Mesendoderm (in vitro differentiated cells): ENCODE results near the gene ADAMTS15.

ENCODE experiments used
- DNase-seq: peaks from one replicate; pipeline ENCODE4 v3.0.0; 2013
- H2AK5ac ChIP-seq: 2 replicates; pipeline ENCODE4 v1.6.1; 2013; ENCODE audit warnings: low read length, inconsistent platforms
- H2BK120ac ChIP-seq: 2 replicates; pipeline ENCODE4 v1.6.1; 2013; ENCODE audit warnings: low read depth, mild to moderate bottlenecking, low read length, moderate library complexity, mixed read lengths
- H2BK15ac ChIP-seq: replicated peaks from 2 replicates; pipeline ENCODE4 v1.6.1; 2013; ENCODE audit warnings: low read depth, mild to moderate bottlenecking, moderate library complexity
- H2BK5ac ChIP-seq: 2 replicates; pipeline ENCODE4 v1.6.1; 2013; ENCODE audit warnings: low read length, inconsistent platforms
- H3K18ac ChIP-seq: 2 replicates; pipeline ENCODE4 v1.6.1; 2013; ENCODE audit warnings: mild to moderate bottlenecking, low read length, mixed read lengths
- H3K23ac ChIP-seq: one replicate; pipeline ENCODE4 v1.6.1; 2013; ENCODE audit warnings: low read length
- H3K27ac ChIP-seq: 2 replicates; pipeline ENCODE4 v1.5.1; 2013; ENCODE audit warnings: low read depth, mild to moderate bottlenecking, inconsistent platforms, low read length, moderate library complexity
- H3K27me3 ChIP-seq: 2 replicates; pipeline ENCODE4 v1.6.1; 2013; ENCODE audit warnings: low read length, control low read depth, mild to moderate bottlenecking, inconsistent platforms; ENCODE audit not compliant: insufficient read depth, poor library complexity
- H3K36me3 ChIP-seq: 2 replicates; pipeline ENCODE4 v1.6.1; 2013; ENCODE audit warnings: low read length, inconsistent platforms; ENCODE audit not compliant: control insufficient read depth, insufficient read depth
- H3K4ac ChIP-seq: one replicate; pipeline ENCODE4 v1.6.1; 2013; ENCODE audit warnings: low read depth, mild to moderate bottlenecking, low read length, moderate library complexity
- H3K4me1 ChIP-seq: 2 replicates; pipeline ENCODE4 v1.6.1; 2013; ENCODE audit warnings: low read depth, low read length, inconsistent platforms; ENCODE audit not compliant: control insufficient read depth
- H3K4me2 ChIP-seq: 2 replicates; pipeline ENCODE4 v1.6.1; 2013; ENCODE audit warnings: low read length
- H3K4me3 ChIP-seq: 2 replicates; pipeline ENCODE4 v1.5.1; 2013; ENCODE audit warnings: mild to moderate bottlenecking, low read length
- H3K56ac ChIP-seq: one replicate; pipeline ENCODE4 v1.6.1; 2013; ENCODE audit warnings: low read length
- H3K79me1 ChIP-seq: 2 replicates; pipeline ENCODE4 v1.6.1; 2013; ENCODE audit warnings: low read length, inconsistent platforms
- H3K79me2 ChIP-seq: 2 replicates; pipeline ENCODE4 v1.6.1; 2013; ENCODE audit warnings: mild to moderate bottlenecking, low read length; ENCODE audit not compliant: control insufficient read depth, insufficient read depth
- H3K9ac ChIP-seq: 2 replicates; pipeline ENCODE4 v1.6.1; 2013; ENCODE audit warnings: low read length, inconsistent platforms
- H4K5ac ChIP-seq: one replicate; pipeline ENCODE4 v1.6.1; 2013; ENCODE audit warnings: low read length
- H4K8ac ChIP-seq: one replicate; pipeline ENCODE4 v1.6.1; 2013; ENCODE audit warnings: low read depth, mild to moderate bottlenecking, control low read depth, low read length, moderate library complexity
- WGBS: extraction: QIAGEN DNeasy Blood & Tissue Kit; methylation state at CpG from one replicate; pipeline ENCODE4 v1.1.7; 2013; ENCODE audit warnings: low lambda C conversion rate, missing lambda C conversion rate; ENCODE audit not compliant: insufficient coverage; ENCODE audit errors: extremely low coverage; 5-methylcytosine and 5-hydroxymethylcytosine counted together

Gene ADAMTS15

GRCh38 chr11:130409594-130410388 is 38.7 kb upstream of the ADAMTS15 start:
- Histone ChIP-seq H2BK120ac (no peak overlapping the region), H3K9ac (no peak overlapping the region), H3K4me3 (no peak overlapping the region), H3K23ac (no peak overlapping the region), H3K36me3 (no peaks in the 10 kb centered on the region), H3K4ac (no peak overlapping the region), H3K4me2 (no peak overlapping the region), H4K8ac (no peak overlapping the region), H3K18ac (no peak overlapping the region), H2BK15ac (no peak overlapping the region), H2BK5ac (no peak overlapping the region), H3K4me1 (no peaks in the 10 kb centered on the region), H3K79me1 (no peaks in the 10 kb centered on the region), H3K79me2 (no peaks in the 10 kb centered on the region), H4K5ac (no peak overlapping the region), H3K56ac (no peak overlapping the region), H2AK5ac (no peak overlapping the region), H3K27me3 (no peaks in the 10 kb centered on the region), H3K27ac (no peak overlapping the region)
- WGBS: no CpG with 5 or more reads among the region's 7 CpGs
- no peak for DNase-seq

GRCh38 chr11:130411223-130411622 is 37.2 kb upstream of the ADAMTS15 start:
- no peak overlapping the region for H4K8ac ChIP-seq
- no peak overlapping the region for H3K4me2 ChIP-seq
- H3K36me3 ChIP-seq: no peaks in the 10 kb centered on the region
- WGBS: no CpG with 5 or more reads among the region's 11 CpGs
- DNase-seq: no peak
- H2AK5ac ChIP-seq: no peak overlapping the region
- no peak overlapping the region for H4K5ac ChIP-seq
- no peak overlapping the region for H3K4ac ChIP-seq
- no peaks in the 10 kb centered on the region for H3K4me1 ChIP-seq
- H3K79me1 ChIP-seq: no peaks in the 10 kb centered on the region
- no peak overlapping the region for H2BK120ac ChIP-seq
- no peak overlapping the region for H2BK15ac ChIP-seq
- H3K23ac ChIP-seq: no peak overlapping the region
- H3K27me3 ChIP-seq: no peaks in the 10 kb centered on the region
- no peak overlapping the region for H3K9ac ChIP-seq
- no peak overlapping the region for H3K56ac ChIP-seq
- H3K4me3 ChIP-seq: no peak overlapping the region
- no peaks in the 10 kb centered on the region for H3K79me2 ChIP-seq
- no peak overlapping the region for H2BK5ac ChIP-seq
- no peak overlapping the region for H3K18ac ChIP-seq
- H3K27ac ChIP-seq: no peak overlapping the region

- H3K27ac ChIP-seq: no peak overlapping the region
- no peaks in the 10 kb centered on the region for H3K4me1 ChIP-seq
- H2BK120ac ChIP-seq: no peak overlapping the region
- H3K56ac ChIP-seq: no peak overlapping the region
- H3K79me1 ChIP-seq: no peaks in the 10 kb centered on the region
- H2BK15ac ChIP-seq: no peak overlapping the region
- no CpG with 5 or more reads among the region's 16 CpGs for WGBS
- DNase-seq: no peak
- H4K8ac ChIP-seq: no peak overlapping the region
- no peak overlapping the region for H2AK5ac ChIP-seq
- H2BK5ac ChIP-seq: no peak overlapping the region
- H3K79me2 ChIP-seq: no peaks in the 10 kb centered on the region
- no peak overlapping the region for H3K4ac ChIP-seq
- H3K4me3 ChIP-seq: no peak overlapping the region
- H3K36me3 ChIP-seq: no peaks in the 10 kb centered on the region
- no peak overlapping the region for H4K5ac ChIP-seq
- no peak overlapping the region for H3K4me2 ChIP-seq
- no peak overlapping the region for H3K23ac ChIP-seq
- no peak overlapping the region for H3K9ac ChIP-seq
- no peak overlapping the region for H3K18ac ChIP-seq
- H3K27me3 ChIP-seq: no peaks in the 10 kb centered on the region
Measured at GRCh38 chr11:130413405-130414106, 34.9 kb upstream of the ADAMTS15 start.

- H3K36me3 ChIP-seq: no peaks in the 10 kb centered on the region
- no peak overlapping the region for H4K8ac ChIP-seq
- H2BK15ac ChIP-seq: no peak overlapping the region
- no peaks in the 10 kb centered on the region for H3K4me1 ChIP-seq
- no peak overlapping the region for H2BK120ac ChIP-seq
- no peaks in the 10 kb centered on the region for H3K79me1 ChIP-seq
- no peak overlapping the region for H2AK5ac ChIP-seq
- no peak overlapping the region for H4K5ac ChIP-seq
- H3K9ac ChIP-seq: no peak overlapping the region
- no peak overlapping the region for H3K23ac ChIP-seq
- no peaks in the 10 kb centered on the region for H3K27me3 ChIP-seq
- H3K4me2 ChIP-seq: no peak overlapping the region
- no peak overlapping the region for H2BK5ac ChIP-seq
- WGBS: no CpG with 5 or more reads among the region's 24 CpGs
- H3K27ac ChIP-seq: no peak overlapping the region
- no peak overlapping the region for H3K4ac ChIP-seq
- H3K18ac ChIP-seq: no peak overlapping the region
- H3K4me3 ChIP-seq: no peak overlapping the region
- no peak overlapping the region for H3K56ac ChIP-seq
- DNase-seq: no peak
- H3K79me2 ChIP-seq: no peaks in the 10 kb centered on the region
Measured at GRCh38 chr11:130414107-130415080, 34.1 kb upstream of the ADAMTS15 start.

DNA sequence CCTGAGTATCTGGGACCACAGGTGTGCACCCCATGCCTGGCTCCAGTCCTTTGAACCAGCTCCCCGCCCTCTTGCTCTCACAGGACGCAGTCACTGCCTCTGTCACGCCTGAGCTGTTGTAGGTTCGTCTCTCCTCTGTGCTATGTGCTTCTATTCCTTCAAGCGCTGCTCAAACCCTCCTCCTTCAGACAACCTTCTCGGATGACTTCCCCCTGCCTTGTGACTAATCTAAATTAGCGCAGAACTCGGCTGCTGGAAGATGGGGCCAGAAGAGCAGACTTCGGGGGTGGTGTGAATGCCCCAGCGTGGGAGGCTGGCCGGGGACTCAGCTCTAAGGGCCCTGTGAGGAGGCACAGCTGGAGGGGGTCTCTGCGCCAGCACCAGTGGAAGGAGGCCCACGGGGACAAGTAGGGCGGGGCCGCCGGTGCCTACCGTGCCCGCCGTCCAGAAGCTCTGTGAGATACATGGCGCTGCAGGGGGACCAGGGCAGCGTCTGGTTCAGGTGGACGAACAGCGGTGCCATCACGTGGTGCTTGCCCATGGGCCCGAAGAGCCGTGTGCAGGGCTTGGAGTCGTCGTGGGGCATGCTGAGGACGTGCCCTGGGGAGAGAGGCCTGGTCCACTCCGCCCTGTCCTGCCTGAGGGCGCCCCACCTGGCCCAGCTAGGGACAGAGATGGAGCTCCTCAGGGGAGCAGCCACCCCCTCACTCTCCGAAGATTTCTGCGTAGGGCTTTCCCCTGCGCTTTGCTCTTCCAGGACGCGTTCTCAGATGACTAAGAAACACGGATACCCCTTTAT is 32.5 kb upstream of the ADAMTS15 start:
- Histone ChIP-seq H2BK120ac (no peak overlapping the region), H3K79me1 (no peaks in the 10 kb centered on the region), H3K79me2 (no peaks in the 10 kb centered on the region), H3K36me3 (no peaks in the 10 kb centered on the region), H4K5ac (no peak overlapping the region), H3K4ac (no peak overlapping the region), H2BK15ac (no peak overlapping the region), H2AK5ac (no peak overlapping the region), H3K4me2 (no peak overlapping the region), H3K18ac (no peak overlapping the region), H3K23ac (no peak overlapping the region), H3K27me3 (no peaks in the 10 kb centered on the region), H3K9ac (no peak overlapping the region), H3K27ac (no peak overlapping the region), H3K4me3 (no peak overlapping the region), H4K8ac (no peak overlapping the region), H3K4me1 (no peaks in the 10 kb centered on the region), H2BK5ac (no peak overlapping the region), H3K56ac (no peak overlapping the region)
- no peak for DNase-seq
- WGBS: no CpG with 5 or more reads among the region's 37 CpGs
